GM19351 (cell line): ENCODE data around the gene TKTL2.
"Not testable (repeated sequence)": the region's sequence is repeated elsewhere in the genome, so short reads cannot be mapped to it uniquely, and the experiment has no call there.

Source experiments
- ATAC-seq: cut with Tn5 transposase; IDR thresholded peaks from one replicate; pipeline ENCODE4 v1.9.1; 2021; ENCODE audit warnings: mild to moderate bottlenecking, moderate library complexity; ENCODE audit not compliant: unreplicated experiment

Gene TKTL2

GRCh38 chr4:163447481-163447880 lies 26.1 kb downstream of the TKTL2 start:
- ATAC-seq: no peak

GRCh38 chr4:163447023-163447422 lies 26.5 kb downstream of the TKTL2 start:
- not testable (repeated sequence) for ATAC-seq

GRCh38 chr4:163440040-163440439 lies 33.5 kb downstream of the TKTL2 start:
- no peak for ATAC-seq
